SK-N-SH treated with all-trans-retinoic acid at 6 μM for 48 hours (cell line): ENCODE measurements around the gene SLC4A5.
"Not testable (repeated sequence)": the region's sequence is repeated elsewhere in the genome, so short reads cannot be mapped to it uniquely, and the experiment has no call there.

ENCODE experiments used
- ATAC-seq: fragments of 200-7000 bp; cut with Tn5 transposase; 3 replicates; pipeline ENCODE4 v1.9.1; 2020; ENCODE audit warnings: mild to moderate bottlenecking, moderate library complexity
- ARNTL ChIP-seq: fragments of 450-650 bp; formaldehyde crosslinking; IDR thresholded peaks from 2 replicates; pipeline ENCODE4 v1.5.0; 2020; ENCODE audit warnings: low read depth, mild to moderate bottlenecking, moderate library complexity, borderline replicate concordance
- BACH2 ChIP-seq: fragments of 250-450 bp; sonication (Bioruptor Pico); IDR thresholded peaks from 2 replicates; pipeline ENCODE4 v1.9.0; 2021; ENCODE audit warnings: mild to moderate bottlenecking, borderline replicate concordance
- CSDC2 ChIP-seq: fragments of 250-450 bp; sonication (Bioruptor Pico); IDR thresholded peaks from 2 replicates; pipeline ENCODE4 v1.5.0; 2020; ENCODE audit warnings: mild to moderate bottlenecking, moderate library complexity
- GLIS3 ChIP-seq: fragments of 250-450 bp; sonication (Bioruptor Pico); IDR thresholded peaks from 2 replicates; pipeline ENCODE4 v1.5.0; 2020; ENCODE audit warnings: mild to moderate bottlenecking, moderate library complexity
- ISL1 ChIP-seq: fragments of 250-450 bp; sonication (Bioruptor Pico); IDR thresholded peaks from 2 replicates; pipeline ENCODE4 v2.1.2; 2022; ENCODE audit warnings: mild to moderate bottlenecking, moderate library complexity
- OSR1 ChIP-seq: fragments of 250-450 bp; sonication (Bioruptor Pico); IDR thresholded peaks from 2 replicates; pipeline ENCODE4 v1.8.0; 2022; ENCODE audit warnings: moderate library complexity, mild to moderate bottlenecking, inconsistent platforms
- PPARA ChIP-seq: fragments of 250-450 bp; sonication (Bioruptor Pico); IDR thresholded peaks from 2 replicates; pipeline ENCODE4 v1.5.0; 2020; ENCODE audit warnings: mild to moderate bottlenecking, borderline replicate concordance
- SNAI2 ChIP-seq: fragments of 250-450 bp; sonication (Bioruptor Pico); IDR thresholded peaks from 2 replicates; pipeline ENCODE4 v1.5.0; 2020; ENCODE audit warnings: mild to moderate bottlenecking, moderate library complexity
- TCF4 ChIP-seq: fragments of 250-450 bp; sonication (Bioruptor Pico); IDR thresholded peaks from 2 replicates; pipeline ENCODE4 v1.8.0; 2021; ENCODE audit warnings: mild to moderate bottlenecking, moderate library complexity, borderline replicate concordance
- ZNF565 ChIP-seq: fragments of 450-650 bp; formaldehyde crosslinking; conservative IDR thresholded peaks from 2 replicates; pipeline ENCODE4 v1.5.0; 2020; ENCODE audit warnings: low read depth, mild to moderate bottlenecking, moderate library complexity
- ZNF70 ChIP-seq: fragments of 450-650 bp; formaldehyde crosslinking; IDR thresholded peaks from 2 replicates; pipeline ENCODE4 v1.5.0; 2020; ENCODE audit warnings: mild to moderate bottlenecking, moderate library complexity
- ZNF8 ChIP-seq: fragments of 450-650 bp; formaldehyde crosslinking; IDR thresholded peaks from 2 replicates; pipeline ENCODE4 v1.5.0; 2020; ENCODE audit warnings: mild to moderate bottlenecking, moderate library complexity
- TF ChIP-seq, protein P1 (sequence below): fragments of 250-450 bp; sonication (Bioruptor Pico); IDR thresholded peaks from 2 replicates; pipeline ENCODE4 v1.8.0; 2020; ENCODE audit warnings: mild to moderate bottlenecking, moderate library complexity, borderline replicate concordance
- TF ChIP-seq, protein P2 (sequence below): fragments of 250-450 bp; sonication (Bioruptor Pico); IDR thresholded peaks from 2 replicates; pipeline ENCODE4 v1.5.0; 2020; ENCODE audit warnings: mild to moderate bottlenecking, moderate library complexity
- TF ChIP-seq, protein P3 (sequence below): fragments of 250-450 bp; sonication (Bioruptor Pico); IDR thresholded peaks from 2 replicates; pipeline ENCODE4 v1.8.0; 2021; ENCODE audit warnings: low read depth, mild to moderate bottlenecking, moderate library complexity, borderline replicate concordance

SLC4A5 gene

DNA sequence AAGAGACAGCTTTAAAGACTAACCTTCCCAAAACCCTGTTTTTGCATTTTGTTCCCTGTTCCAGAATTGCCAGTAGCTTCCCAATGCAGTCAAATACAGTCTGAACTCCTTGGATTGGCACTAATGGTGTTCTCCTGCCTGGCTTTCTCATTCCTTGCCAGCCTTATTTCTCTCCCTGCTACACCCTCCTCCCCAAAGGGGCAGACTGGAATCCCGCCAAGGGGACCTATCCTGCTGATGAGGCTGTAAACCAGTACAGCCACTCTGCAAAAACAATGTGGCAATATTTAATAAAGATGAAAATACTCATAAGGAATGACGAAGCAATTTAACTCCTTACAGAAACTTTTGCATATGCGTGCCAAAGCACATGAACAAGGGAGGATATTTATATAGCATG is 4.5 kb upstream of the SLC4A5 start:
- no peak for TF ChIP-seq ZNF565 (CRISPR knock-in tag)

DNA sequence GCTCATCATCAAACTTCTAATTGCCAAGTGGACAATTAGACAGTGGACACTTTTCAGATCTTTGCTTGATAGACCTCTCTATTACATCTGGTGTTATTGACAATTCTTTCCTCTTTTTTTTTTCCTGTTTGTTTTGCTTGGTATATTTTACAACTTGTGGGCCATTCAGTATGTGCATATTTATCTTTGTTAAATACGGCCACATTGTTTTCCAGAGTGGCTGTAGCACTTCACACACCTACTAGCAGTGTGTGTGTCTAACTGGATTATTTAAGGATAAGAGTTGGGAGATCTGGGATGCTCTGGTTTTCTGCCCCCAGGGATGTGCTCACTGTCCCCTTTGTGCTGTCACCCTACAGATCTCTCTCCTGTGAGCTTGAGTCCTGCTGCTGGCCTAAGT is 4.1 kb upstream of the SLC4A5 start:
- TF ChIP-seq TCF4 (CRISPR knock-in tag) (no peak), CSDC2 (CRISPR knock-in tag) (no peak), OSR1 (no peak), ZNF70 (no peak)
- TF ChIP-seq, protein P1, sequence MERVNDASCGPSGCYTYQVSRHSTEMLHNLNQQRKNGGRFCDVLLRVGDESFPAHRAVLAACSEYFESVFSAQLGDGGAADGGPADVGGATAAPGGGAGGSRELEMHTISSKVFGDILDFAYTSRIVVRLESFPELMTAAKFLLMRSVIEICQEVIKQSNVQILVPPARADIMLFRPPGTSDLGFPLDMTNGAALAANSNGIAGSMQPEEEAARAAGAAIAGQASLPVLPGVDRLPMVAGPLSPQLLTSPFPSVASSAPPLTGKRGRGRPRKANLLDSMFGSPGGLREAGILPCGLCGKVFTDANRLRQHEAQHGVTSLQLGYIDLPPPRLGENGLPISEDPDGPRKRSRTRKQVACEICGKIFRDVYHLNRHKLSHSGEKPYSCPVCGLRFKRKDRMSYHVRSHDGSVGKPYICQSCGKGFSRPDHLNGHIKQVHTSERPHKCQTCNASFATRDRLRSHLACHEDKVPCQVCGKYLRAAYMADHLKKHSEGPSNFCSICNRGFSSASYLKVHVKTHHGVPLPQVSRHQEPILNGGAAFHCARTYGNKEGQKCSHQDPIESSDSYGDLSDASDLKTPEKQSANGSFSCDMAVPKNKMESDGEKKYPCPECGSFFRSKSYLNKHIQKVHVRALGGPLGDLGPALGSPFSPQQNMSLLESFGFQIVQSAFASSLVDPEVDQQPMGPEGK (CRISPR knock-in tag), result no peak
- no peak for ATAC-seq

More for the DNA sequence above, 4.5 kb upstream of the SLC4A5 start:
- no peak for ATAC-seq

DNA sequence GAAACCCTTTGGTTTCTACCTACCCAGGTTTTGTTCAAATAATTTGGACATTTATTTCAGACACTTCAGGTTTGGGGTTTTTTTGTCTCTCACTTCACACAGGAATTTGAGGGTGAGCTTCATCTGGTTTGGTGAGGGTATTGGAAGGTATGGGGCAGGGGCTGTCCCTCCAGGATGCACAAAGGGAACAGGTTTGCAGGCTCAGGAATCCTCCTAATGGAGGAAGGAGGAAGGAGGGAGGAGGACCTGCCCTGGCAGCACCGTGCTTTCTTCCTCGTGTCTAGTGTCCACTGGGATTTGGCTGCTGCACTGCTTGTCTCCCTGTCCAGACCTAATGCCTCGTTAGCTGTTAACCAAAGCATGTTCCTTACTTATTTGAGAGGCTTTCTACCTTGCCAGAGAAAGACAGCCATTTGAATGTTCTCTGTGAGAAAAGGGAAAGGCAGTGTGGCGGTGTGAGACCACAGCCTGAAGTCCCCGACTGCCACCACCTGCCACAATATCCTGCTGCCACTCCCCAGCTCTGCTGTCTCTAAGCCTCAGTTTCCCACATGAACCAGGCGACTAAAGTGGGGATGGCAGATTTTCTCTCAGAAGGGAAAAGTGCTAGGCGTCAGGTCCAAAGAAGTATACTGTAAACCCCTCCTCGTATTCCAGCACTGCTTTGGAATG is 2.2 kb upstream of the SLC4A5 start:
- TF ChIP-seq BACH2 (CRISPR knock-in tag) (no peak), ZNF8 (CRISPR knock-in tag) (no peak), PPARA (CRISPR knock-in tag) (no peak), GLIS3 (CRISPR knock-in tag) (no peak)
- TF ChIP-seq, protein P2, sequence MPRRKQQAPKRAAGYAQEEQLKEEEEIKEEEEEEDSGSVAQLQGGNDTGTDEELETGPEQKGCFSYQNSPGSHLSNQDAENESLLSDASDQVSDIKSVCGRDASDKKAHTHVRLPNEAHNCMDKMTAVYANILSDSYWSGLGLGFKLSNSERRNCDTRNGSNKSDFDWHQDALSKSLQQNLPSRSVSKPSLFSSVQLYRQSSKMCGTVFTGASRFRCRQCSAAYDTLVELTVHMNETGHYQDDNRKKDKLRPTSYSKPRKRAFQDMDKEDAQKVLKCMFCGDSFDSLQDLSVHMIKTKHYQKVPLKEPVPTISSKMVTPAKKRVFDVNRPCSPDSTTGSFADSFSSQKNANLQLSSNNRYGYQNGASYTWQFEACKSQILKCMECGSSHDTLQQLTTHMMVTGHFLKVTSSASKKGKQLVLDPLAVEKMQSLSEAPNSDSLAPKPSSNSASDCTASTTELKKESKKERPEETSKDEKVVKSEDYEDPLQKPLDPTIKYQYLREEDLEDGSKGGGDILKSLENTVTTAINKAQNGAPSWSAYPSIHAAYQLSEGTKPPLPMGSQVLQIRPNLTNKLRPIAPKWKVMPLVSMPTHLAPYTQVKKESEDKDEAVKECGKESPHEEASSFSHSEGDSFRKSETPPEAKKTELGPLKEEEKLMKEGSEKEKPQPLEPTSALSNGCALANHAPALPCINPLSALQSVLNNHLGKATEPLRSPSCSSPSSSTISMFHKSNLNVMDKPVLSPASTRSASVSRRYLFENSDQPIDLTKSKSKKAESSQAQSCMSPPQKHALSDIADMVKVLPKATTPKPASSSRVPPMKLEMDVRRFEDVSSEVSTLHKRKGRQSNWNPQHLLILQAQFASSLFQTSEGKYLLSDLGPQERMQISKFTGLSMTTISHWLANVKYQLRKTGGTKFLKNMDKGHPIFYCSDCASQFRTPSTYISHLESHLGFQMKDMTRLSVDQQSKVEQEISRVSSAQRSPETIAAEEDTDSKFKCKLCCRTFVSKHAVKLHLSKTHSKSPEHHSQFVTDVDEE (CRISPR knock-in tag), result no peak
- TF ChIP-seq, protein P1 (CRISPR knock-in tag), result no peak
- TF ChIP-seq, all 23 proteins: peak for 0
- no peak for ATAC-seq

DNA sequence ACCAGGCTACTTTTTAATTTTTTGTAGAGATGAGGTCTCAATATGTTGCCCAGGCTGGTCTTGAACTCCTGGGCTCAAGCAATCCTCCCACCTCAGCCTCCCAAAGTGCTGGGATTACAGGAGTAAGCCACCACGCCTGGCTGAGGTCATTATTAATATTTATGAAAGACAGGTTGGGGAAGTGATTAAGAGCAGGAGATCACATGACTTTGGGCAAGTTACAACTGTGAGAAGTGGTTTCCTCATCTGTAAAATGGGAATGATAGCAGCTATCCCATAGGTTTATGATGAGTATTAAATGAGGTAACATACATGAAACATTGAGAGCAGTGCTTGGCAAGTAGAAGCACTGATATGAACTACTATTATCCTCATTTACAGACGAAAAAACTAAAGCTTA is 7.0 kb downstream of the SLC4A5 start:
- not testable (repeated sequence) for ATAC-seq

DNA sequence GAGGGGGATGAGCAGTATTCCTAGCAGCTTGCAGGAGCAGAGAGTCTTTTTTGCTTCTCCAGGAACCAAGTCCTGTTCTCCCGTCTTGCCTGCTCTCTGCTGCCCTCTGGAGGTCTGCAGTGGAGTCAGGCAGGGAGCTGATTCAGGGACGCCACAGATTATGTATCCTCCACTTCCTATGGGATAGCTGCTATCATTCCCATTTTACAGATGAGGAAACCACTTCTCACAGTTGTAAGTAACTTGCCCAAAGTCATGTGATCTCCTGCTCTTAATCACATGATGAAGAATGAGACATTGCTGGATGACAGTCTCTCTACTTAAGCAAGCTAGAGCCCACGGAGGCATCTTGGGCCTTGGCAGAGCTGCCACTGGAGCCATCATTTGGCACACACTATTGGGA is 8.3 kb downstream of the SLC4A5 start:
- peak; percentile 97 for ATAC-seq
- TF ChIP-seq ARNTL (CRISPR knock-in tag) (no peak), GLIS3 (CRISPR knock-in tag) (no peak), ZNF70 (peak; percentile 94), SNAI2 (CRISPR knock-in tag) (no peak), ISL1 (CRISPR knock-in tag) (no peak), ZNF565 (CRISPR knock-in tag) (no peak)
- TF ChIP-seq, protein P3, sequence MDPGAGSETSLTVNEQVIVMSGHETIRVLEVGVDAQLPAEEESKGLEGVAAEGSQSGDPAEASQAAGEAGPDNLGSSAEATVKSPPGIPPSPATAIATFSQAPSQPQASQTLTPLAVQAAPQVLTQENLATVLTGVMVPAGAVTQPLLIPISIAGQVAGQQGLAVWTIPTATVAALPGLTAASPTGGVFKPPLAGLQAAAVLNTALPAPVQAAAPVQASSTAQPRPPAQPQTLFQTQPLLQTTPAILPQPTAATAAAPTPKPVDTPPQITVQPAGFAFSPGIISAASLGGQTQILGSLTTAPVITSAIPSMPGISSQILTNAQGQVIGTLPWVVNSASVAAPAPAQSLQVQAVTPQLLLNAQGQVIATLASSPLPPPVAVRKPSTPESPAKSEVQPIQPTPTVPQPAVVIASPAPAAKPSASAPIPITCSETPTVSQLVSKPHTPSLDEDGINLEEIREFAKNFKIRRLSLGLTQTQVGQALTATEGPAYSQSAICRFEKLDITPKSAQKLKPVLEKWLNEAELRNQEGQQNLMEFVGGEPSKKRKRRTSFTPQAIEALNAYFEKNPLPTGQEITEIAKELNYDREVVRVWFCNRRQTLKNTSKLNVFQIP (CRISPR knock-in tag), result no peak
- TF ChIP-seq, protein P1 (CRISPR knock-in tag), result no peak
